ENCODE data around the gene GLUD1.
"Not testable (repeated sequence)": the region's sequence is repeated elsewhere in the genome, so short reads cannot be mapped to it uniquely, and the experiment has no call there.

The GLUD1 gene

GRCh38 chr10:87045434-87045938 lies 49.2 kb downstream of the GLUD1 start:
- DNase-seq (ENCODE audit: low read depth in 2 of 2), result no peak

- not testable (repeated sequence) for DNase-seq (ENCODE audit: low read depth in 2 of 2)
Measured at GRCh38 chr10:87043579-87043978, 51.1 kb downstream of the GLUD1 start.

GRCh38 chr10:87038786-87039185 lies 55.9 kb downstream of the GLUD1 start:
- no peak for DNase-seq (ENCODE audit: low read depth in 2 of 2)

GRCh38 chr10:87038286-87038717 lies 56.3 kb downstream of the GLUD1 start:
- DNase-seq (ENCODE audit: low read depth in 2 of 2), result no peak

- DNase-seq (ENCODE audit: low read depth in 2 of 2), result no peak
Measured at GRCh38 chr10:87036623-87037022, 58.0 kb downstream of the GLUD1 start.

- no peak for DNase-seq (ENCODE audit: low read depth in 2 of 2)
Measured at GRCh38 chr10:87030912-87031635, 63.6 kb downstream of the GLUD1 start.

- DNase-seq (ENCODE audit: low read depth in 2 of 2), result not testable (repeated sequence)
Measured at GRCh38 chr10:87030419-87030818, 64.2 kb downstream of the GLUD1 start.

- DNase-seq (ENCODE audit: low read depth in 2 of 2), result not testable (repeated sequence)
Measured at GRCh38 chr10:87026747-87027508, 67.7 kb downstream of the GLUD1 start.

GRCh38 chr10:87025285-87025958 lies 69.2 kb downstream of the GLUD1 start:
- DNase-seq (ENCODE audit: low read depth in 2 of 2), result not testable (repeated sequence)

- not testable (repeated sequence) for DNase-seq (ENCODE audit: low read depth in 2 of 2)
Measured at GRCh38 chr10:87020056-87020455, 74.6 kb downstream of the GLUD1 start, which contains the start of gene FAM25A. Gene FAM25A (plus strand): TSS chr10:87020294. CDS start chr10:87020325, 31 bp downstream.

- not testable (repeated sequence) for DNase-seq (ENCODE audit: low read depth in 2 of 2)
Measured at GRCh38 chr10:87019504-87019903, 75.1 kb downstream of the GLUD1 start.

- DNase-seq (ENCODE audit: low read depth in 2 of 2), result not testable (repeated sequence)
Measured at GRCh38 chr10:87019066-87019465, 75.6 kb downstream of the GLUD1 start.

- not testable (repeated sequence) for DNase-seq (ENCODE audit: low read depth in 2 of 2)
Measured at GRCh38 chr10:87018127-87018526, 76.5 kb downstream of the GLUD1 start.

GRCh38 chr10:87014986-87015716 lies 79.5 kb downstream of the GLUD1 start:
- not testable (repeated sequence) for DNase-seq (ENCODE audit: low read depth in 2 of 2)

- not testable (repeated sequence) for DNase-seq (ENCODE audit: low read depth in 2 of 2)
Measured at GRCh38 chr10:87013528-87013927, 81.1 kb downstream of the GLUD1 start.

- DNase-seq (ENCODE audit: low read depth in 2 of 2), result not testable (repeated sequence)
Measured at GRCh38 chr10:87009134-87009696, 85.4 kb downstream of the GLUD1 start.

GRCh38 chr10:87008303-87008702 lies 86.3 kb downstream of the GLUD1 start:
- not testable (repeated sequence) for DNase-seq (ENCODE audit: low read depth in 2 of 2)

- DNase-seq (ENCODE audit: low read depth in 2 of 2), result not testable (repeated sequence)
Measured at GRCh38 chr10:87007674-87008073, 87.0 kb downstream of the GLUD1 start.

GRCh38 chr10:87007124-87007523 lies 87.5 kb downstream of the GLUD1 start:
- DNase-seq (ENCODE audit: low read depth in 2 of 2), result not testable (repeated sequence)

GRCh38 chr10:87000491-87000890 lies 94.2 kb downstream of the GLUD1 start:
- DNase-seq (ENCODE audit: low read depth in 2 of 2), result no peak

Data from stimulated activated CD8-positive, alpha-beta memory T cell treated with anti-CD3 and anti-CD28 coated beads, Interleukin-7, amount 100 ng/mL, for 1 hour (primary cell).